ENCODE measurements around the gene GIT1.

Gene GIT1

GRCh38 chr17:29615492-29616299 is 26.2 kb upstream of the GIT1 start:
- DNase-seq, result peak; percentile 84

- peak; percentile 90 for DNase-seq
These were observed 25.6 kb upstream of the GIT1 start for GRCh38 chr17:29615048-29615385.

GRCh38 chr17:29614349-29615047 is 25.1 kb upstream of the GIT1 start:
- DNase-seq, result no peak

- no peak for DNase-seq
These were observed 24.4 kb upstream of the GIT1 start for GRCh38 chr17:29613856-29614255.

- DNase-seq, result peak; percentile 66
These were observed 23.9 kb upstream of the GIT1 start for GRCh38 chr17:29613352-29613837.

GRCh38 chr17:29612404-29613280 is 23.2 kb upstream of the GIT1 start:
- DNase-seq, result no peak

- DNase-seq, result no peak
These were observed 22.6 kb upstream of the GIT1 start for GRCh38 chr17:29612094-29612403.

- no peak for DNase-seq
These were observed 22.1 kb upstream of the GIT1 start for GRCh38 chr17:29611351-29612093.

GRCh38 chr17:29610395-29610794 is 20.9 kb upstream of the GIT1 start:
- DNase-seq, result no peak

GRCh38 chr17:29608986-29609385 is 19.5 kb upstream of the GIT1 start:
- DNase-seq, result no peak

- no peak for DNase-seq
These were observed 18.2 kb upstream of the GIT1 start for GRCh38 chr17:29607557-29608195.

GRCh38 chr17:29603109-29603674 is 13.7 kb upstream of the GIT1 start:
- DNase-seq, result no peak

GRCh38 chr17:29597361-29598172 is 8.1 kb upstream of the GIT1 start:
- DNase-seq, result no peak

GRCh38 chr17:29596811-29597210 is 7.4 kb upstream of the GIT1 start:
- DNase-seq, result no peak

- no peak for DNase-seq
These were observed 6.7 kb upstream of the GIT1 start for GRCh38 chr17:29595943-29596774.

- no peak for DNase-seq
These were observed 5.9 kb upstream of the GIT1 start for GRCh38 chr17:29595107-29595942.

GRCh38 chr17:29594519-29595090 is 5.2 kb upstream of the GIT1 start:
- no peak for DNase-seq

- peak; percentile 22 for DNase-seq
These were observed 4.4 kb upstream of the GIT1 start for GRCh38 chr17:29593591-29594518.

All from MV-4-11 (cell line).